NCI-H2081 (cell line): ENCODE measurements around the gene SLC6A3.

Experiments used
- DNase-seq, 2 experiments: peaks; one replicate each; lab custom pipeline; 2025; lab: John Stamatoyannopoulos, UW

SLC6A3 gene

GRCh38 chr5:1445313-1445688 is at the start of gene SLC6A3:
SLC6A3 (minus strand) TSS chr5:1445440; CDS start chr5:1443197, 2,243 bp downstream.
- DNase-seq, result peak in 1 of 2 experiments; percentile 32

GRCh38 chr5:1493941-1494340 is 48.7 kb upstream of the SLC6A3 start:
- DNase-seq, result no peak

DNA sequence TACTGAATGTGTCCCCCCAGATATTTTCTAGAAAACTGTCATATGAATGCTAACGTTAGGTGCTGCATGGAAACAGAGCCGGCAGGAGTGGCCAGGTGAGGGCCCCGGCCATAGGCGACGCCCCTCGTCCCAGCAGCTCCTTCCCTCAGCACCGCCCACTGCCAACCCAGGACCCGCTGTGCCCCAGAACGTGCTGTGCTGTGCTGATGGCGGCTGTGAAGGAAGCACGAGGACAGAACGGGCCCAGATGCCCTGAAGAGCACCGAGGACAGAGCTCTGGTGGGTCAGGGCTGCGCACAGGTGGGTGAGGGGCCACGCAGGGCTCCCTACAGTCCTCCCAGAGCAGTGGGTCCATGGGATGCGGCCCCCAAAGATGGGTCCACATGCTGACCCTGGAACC is 48.2 kb upstream of the SLC6A3 start:
- no peak for DNase-seq

DNA sequence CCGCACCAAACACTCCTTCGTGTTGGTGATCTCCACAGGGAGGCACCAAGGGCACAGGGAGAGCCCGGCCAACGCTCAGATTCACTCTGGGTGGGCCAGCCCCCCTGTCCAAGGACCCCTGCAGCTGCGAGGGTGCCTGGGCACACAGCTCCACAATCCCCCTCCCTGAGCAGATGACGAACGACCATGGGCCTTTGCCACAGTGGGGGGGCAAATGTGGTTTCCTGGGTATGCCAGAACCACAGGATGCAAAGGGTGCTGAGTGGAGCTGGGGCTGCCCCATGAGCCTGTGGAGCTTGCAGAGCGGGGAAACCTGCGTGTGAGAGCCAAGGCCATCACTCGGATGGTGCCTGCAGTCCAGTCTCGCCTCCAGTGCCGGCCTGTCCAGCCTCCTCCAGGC is 47.5 kb upstream of the SLC6A3 start:
- no peak for DNase-seq

DNA sequence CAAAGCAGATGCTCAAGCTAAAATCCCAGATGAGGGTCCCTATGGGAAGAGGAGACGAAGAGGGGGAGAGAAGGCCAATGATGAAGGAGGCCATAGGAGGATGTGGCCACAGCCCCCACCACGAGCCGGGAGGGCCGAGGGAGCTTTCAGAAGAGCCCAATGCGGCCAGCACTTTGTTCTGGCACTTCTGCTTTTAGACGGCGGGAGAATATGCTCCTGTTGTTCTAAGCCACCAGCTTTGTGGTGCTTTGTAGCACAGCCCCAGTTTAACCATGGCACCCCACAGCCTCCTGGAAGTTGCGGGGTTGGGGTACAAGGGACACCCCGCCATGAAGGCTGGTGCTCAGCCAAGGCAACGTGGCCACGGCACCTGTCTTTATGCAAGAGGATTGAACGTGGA is 45.1 kb upstream of the SLC6A3 start:
- DNase-seq, result no peak

GRCh38 chr5:1489754-1490153 is 44.5 kb upstream of the SLC6A3 start:
- DNase-seq, result no peak

GRCh38 chr5:1488882-1489680 is 43.8 kb upstream of the SLC6A3 start:
- DNase-seq, result no peak

- DNase-seq, result no peak
These were observed 42.0 kb upstream of the SLC6A3 start for GRCh38 chr5:1487079-1487764.

- DNase-seq, result no peak
These were observed 41.0 kb upstream of the SLC6A3 start for GRCh38 chr5:1486271-1486670.

GRCh38 chr5:1485579-1486118 is 40.4 kb upstream of the SLC6A3 start:
- DNase-seq, result no peak

DNA sequence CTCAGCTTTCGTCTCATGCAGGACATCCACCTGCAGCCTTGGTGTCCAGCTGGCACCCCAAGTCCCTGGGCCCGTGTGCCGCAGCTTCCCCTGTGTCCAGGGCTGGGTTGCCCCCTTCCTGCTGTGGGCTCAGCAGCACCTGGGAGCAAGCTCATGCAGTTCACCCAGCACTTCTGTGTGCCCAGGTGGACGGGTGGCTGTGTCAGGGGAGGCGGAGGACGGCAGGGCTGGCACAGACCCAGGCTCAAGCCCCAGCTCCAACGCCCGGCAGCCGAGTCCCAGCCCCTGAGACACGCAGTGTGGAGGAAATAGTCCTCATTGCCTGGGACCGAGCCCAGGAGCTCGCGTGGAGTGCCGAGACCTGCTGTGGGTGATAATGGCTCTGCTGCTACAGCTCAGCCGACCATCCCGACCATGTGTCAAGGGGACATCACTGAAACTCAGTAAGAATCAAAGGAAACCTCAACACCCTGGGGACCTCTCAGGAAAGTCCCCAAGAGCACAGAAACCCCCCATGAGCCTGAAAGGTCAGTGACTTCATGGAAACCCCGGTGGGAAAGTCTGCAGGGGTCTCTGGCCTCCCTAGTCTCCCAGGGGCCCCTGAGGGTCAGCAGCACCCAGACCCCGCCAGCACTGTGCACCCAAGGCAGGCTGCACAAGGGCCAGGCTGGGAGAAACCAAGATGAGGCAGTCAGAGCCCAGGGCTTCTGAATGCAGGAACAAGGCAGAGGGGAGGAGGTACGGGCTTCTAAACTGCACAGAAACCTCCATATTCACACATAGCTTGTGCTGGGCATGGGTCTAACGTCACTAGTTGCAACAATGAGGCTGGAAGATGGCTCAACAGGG is 39.7 kb upstream of the SLC6A3 start:
- no peak for DNase-seq

- DNase-seq, result no peak
These were observed 38.9 kb upstream of the SLC6A3 start for GRCh38 chr5:1483856-1484729.

DNA sequence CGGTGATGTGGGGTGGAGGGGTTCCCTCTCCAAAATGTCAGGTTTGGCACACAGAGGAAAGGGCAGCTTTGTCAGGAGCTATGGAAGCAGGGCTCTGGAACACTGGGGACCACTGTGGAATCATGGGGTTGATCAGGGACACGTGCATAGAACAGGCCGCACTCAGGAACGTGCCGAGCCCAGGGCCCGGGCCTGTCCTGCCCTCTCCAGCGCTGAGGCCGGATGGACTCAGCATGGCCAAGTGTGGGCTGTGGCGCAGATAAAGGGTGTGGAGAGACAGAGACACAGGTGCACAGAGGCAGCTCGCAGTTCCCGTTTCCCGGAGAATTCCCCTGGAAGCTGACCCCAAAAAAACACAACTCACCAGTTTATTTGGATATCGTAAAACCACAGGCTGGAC is 37.8 kb upstream of the SLC6A3 start:
- DNase-seq, result no peak

DNA sequence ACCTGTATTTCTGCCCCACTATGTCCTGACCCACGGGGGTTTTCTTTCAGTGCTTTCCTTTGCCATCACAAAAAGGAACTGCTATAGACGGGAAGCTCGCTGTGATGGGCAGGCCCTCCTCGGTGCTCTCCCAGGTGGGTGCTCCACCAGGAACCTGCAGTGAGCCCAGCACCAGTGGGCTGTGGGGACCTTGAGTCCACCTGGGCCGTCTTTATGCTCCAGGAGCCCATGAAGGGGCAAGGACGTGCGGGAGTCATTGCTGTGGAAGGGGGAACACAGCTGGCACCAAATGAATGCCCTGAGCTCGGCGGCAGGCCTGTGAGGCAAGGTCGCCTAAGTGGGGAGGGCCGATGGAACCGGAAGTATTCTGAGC is 36.7 kb upstream of the SLC6A3 start:
- DNase-seq, result no peak

DNA sequence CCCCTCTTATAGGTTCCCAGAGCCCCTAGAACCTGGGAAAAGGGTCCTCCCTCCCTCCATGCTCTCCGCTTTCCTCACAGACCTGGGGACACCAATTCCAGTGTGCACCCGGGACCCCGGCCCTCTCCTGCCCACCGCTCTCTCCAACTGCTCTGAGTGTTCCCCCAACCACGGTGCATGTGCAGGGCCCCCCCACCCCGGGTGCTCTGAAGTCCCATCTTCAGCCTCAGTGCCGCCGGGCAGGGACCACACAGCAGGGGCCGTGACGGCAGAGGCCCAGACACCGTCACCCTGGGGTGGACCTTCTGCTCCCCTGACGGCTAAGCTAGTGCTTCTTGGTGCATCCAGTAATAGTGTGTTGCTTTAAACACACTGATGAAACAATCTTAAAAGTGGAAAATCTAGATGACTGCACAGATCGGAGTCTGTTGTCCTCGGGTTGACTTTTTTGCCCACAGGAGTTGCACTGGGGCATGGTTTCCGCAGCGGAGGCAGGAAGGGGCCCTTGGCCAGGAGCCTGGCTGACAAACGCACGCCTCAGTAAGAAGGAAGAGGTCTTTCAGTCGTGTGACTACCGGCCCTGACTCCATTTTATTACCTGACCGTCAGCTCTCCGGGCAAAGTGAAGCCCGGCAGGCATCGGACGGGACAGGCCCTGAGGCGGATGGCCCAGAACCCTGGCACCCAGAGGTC is 36.2 kb upstream of the SLC6A3 start:
- DNase-seq, result no peak

GRCh38 chr5:1480806-1481205 is 35.6 kb upstream of the SLC6A3 start:
- DNase-seq, result no peak

- DNase-seq, result no peak
These were observed 35.0 kb upstream of the SLC6A3 start for GRCh38 chr5:1480217-1480616.

GRCh38 chr5:1479581-1480188 is 34.4 kb upstream of the SLC6A3 start:
- no peak for DNase-seq

DNA sequence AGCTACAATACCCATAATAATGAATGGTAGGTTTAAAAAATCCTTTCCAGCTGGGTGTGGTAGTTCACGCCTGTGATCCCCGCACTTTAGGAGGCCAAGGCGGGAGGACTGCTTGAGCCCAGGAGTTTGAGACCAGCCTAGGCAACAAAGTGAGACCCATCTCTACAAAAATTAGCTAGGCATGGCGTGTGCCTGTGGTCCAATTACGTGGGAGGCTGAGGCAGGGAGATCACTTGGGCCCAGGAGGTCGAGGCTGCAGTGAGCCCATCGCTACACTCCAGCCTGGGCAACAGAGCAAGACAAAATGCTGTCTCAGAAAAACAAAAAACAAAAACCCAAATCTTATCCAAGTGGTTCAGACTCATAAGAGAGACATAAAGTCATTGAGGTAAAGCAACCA is 33.8 kb upstream of the SLC6A3 start:
- DNase-seq, result no peak

GRCh38 chr5:1478271-1479035 is 33.2 kb upstream of the SLC6A3 start:
- DNase-seq, result no peak
